Astrocyte (in vitro differentiated cells and primary cell): Measurements from ENCODE around the gene PLEKHA1. TPM values are rescaled to one million over a fixed set of nuclear protein-coding genes. Genes with fewer than 3 reads are reported as not detected.

Experiments
- DNase-seq: peaks from one replicate; pipeline ENCODE4 v3.0.0-alpha.2; 2010; ENCODE audit warnings: low read depth
- FAIRE-seq: peaks from 2 replicates; lab custom pipeline; 2011; peaks lifted over from hg19 to GRCh38; lab: Jason Lieb, UNC
- H2AFZ ChIP-seq: 2 replicates; pipeline ENCODE4 v1.6.0; 2012; ENCODE audit warnings: low read depth, low read length, inconsistent platforms
- H3K27ac ChIP-seq: 2 replicates; pipeline ENCODE4 v1.5.1; 2011; ENCODE audit warnings: low read depth, low read length, inconsistent platforms
- H3K27me3 ChIP-seq: 2 replicates; pipeline ENCODE4 v1.6.0; 2011; ENCODE audit warnings: low read length, inconsistent platforms; ENCODE audit not compliant: insufficient read depth
- H3K36me3 ChIP-seq: 2 replicates; pipeline ENCODE4 v1.5.1; 2011; ENCODE audit warnings: low read length, inconsistent platforms; ENCODE audit not compliant: insufficient read depth
- H3K4me1 ChIP-seq: 2 replicates; pipeline ENCODE4 v1.5.1; 2011; ENCODE audit warnings: low read length, inconsistent platforms; ENCODE audit not compliant: insufficient read depth
- H3K4me2 ChIP-seq: 2 replicates; pipeline ENCODE4 v1.6.0; 2012; ENCODE audit warnings: low read length, inconsistent platforms
- H3K4me3 ChIP-seq: 2 replicates; pipeline ENCODE4 v1.5.1; 2011; ENCODE audit warnings: low read depth, mild to moderate bottlenecking, low read length, inconsistent platforms; ENCODE audit not compliant: insufficient read depth
- H3K79me2 ChIP-seq: 2 replicates; pipeline ENCODE4 v1.6.0; 2012; ENCODE audit warnings: mild to moderate bottlenecking, low read length, inconsistent platforms; ENCODE audit not compliant: insufficient read depth
- H3K9ac ChIP-seq: 2 replicates; pipeline ENCODE4 v1.6.0; 2012; ENCODE audit warnings: mild to moderate bottlenecking, low read length, inconsistent platforms
- H3K9me3 ChIP-seq: 2 replicates; pipeline ENCODE4 v1.5.1; 2012; ENCODE audit warnings: low read depth, mild to moderate bottlenecking, low read length, inconsistent platforms; ENCODE audit not compliant: insufficient read depth
- H4K20me1 ChIP-seq: 2 replicates; pipeline ENCODE4 v1.6.0; 2012; ENCODE audit warnings: low read length, inconsistent platforms; ENCODE audit not compliant: insufficient read depth
- H3K27ac Mint-ChIP-seq: one replicate; pipeline ENCODE4 v1.8.0; 2021; ENCODE audit warnings: mild to moderate bottlenecking, mixed read lengths; ENCODE audit not compliant: unreplicated experiment
- H3K27me3 Mint-ChIP-seq: one replicate; pipeline ENCODE4 v1.8.0; 2021; ENCODE audit warnings: low read depth, mixed read lengths; ENCODE audit not compliant: unreplicated experiment
- H3K36me3 Mint-ChIP-seq: one replicate; pipeline ENCODE4 v1.8.0; 2021; ENCODE audit warnings: low read depth, mixed read lengths; ENCODE audit not compliant: unreplicated experiment
- H3K4me1 Mint-ChIP-seq: one replicate; pipeline ENCODE4 v1.8.0; 2021; ENCODE audit warnings: low read depth, mixed read lengths; ENCODE audit not compliant: unreplicated experiment
- H3K4me3 Mint-ChIP-seq: one replicate; pipeline ENCODE4 v1.8.0; 2021; ENCODE audit warnings: mild to moderate bottlenecking, moderate library complexity, mixed read lengths; ENCODE audit not compliant: unreplicated experiment
- H3K9me3 Mint-ChIP-seq: one replicate; pipeline ENCODE4 v1.8.0; 2021; ENCODE audit warnings: mild to moderate bottlenecking, mixed read lengths; ENCODE audit not compliant: unreplicated experiment
- EZH2 ChIP-seq: IDR thresholded peaks from 2 replicates; pipeline ENCODE4 v1.6.1; 2012; ENCODE audit warnings: mild to moderate bottlenecking, low read length, inconsistent platforms; ENCODE audit not compliant: insufficient read depth
- total RNA-seq: library from RNA; stranded (reverse); gene quantifications from 2 replicates; pipeline ENCODE4 v1.2.1, GENCODE V29; 2021
- TF ChIP-seq, protein P1 (sequence below): IDR thresholded peaks from 2 replicates; pipeline ENCODE4 v1.5.1; 2011; ENCODE audit warnings: low read depth, mild to moderate bottlenecking, inconsistent platforms, low read length, moderate library complexity; ENCODE audit not compliant: insufficient read depth

Gene PLEKHA1
- total RNA-seq, 1 donor from 2014 or later = 31.7 TPM

DNA sequence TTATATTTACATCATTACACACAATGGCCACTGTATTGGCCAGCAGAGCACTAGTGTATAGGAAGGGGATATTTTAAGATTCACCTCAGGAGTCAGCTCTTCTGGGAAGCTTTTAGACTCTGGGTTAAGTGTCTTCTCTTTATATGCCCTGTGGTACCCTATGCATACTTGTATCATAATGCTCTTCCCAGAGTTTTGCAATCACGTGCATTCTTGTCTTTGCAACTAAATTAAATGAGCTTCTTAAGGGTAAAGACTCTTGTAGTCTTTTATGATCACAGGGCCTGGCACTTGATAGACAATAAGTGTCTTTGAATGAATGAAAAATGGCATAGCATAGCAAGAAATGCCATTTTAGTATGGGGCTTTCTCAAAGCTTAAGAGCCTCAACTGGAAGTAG, 44.5 kb downstream of the PLEKHA1 start:
- Mint-ChIP-seq H3K27me3 (no peaks in the 10 kb centered on the region), H3K4me3 (no peak overlapping the region), H3K36me3 (peaks cover 2% of the 10 kb centered on the region), H3K9me3 (no peaks in the 10 kb centered on the region), H3K27ac (no peak overlapping the region), H3K4me1 (peaks cover 6% of the 10 kb centered on the region)
- H4K20me1 ChIP-seq = no peaks in the 10 kb centered on the region
- TF ChIP-seq, protein P1, sequence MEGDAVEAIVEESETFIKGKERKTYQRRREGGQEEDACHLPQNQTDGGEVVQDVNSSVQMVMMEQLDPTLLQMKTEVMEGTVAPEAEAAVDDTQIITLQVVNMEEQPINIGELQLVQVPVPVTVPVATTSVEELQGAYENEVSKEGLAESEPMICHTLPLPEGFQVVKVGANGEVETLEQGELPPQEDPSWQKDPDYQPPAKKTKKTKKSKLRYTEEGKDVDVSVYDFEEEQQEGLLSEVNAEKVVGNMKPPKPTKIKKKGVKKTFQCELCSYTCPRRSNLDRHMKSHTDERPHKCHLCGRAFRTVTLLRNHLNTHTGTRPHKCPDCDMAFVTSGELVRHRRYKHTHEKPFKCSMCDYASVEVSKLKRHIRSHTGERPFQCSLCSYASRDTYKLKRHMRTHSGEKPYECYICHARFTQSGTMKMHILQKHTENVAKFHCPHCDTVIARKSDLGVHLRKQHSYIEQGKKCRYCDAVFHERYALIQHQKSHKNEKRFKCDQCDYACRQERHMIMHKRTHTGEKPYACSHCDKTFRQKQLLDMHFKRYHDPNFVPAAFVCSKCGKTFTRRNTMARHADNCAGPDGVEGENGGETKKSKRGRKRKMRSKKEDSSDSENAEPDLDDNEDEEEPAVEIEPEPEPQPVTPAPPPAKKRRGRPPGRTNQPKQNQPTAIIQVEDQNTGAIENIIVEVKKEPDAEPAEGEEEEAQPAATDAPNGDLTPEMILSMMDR = no peak
- TF ChIP-seq EZH2 = no peak
- DNase-seq (no peak), FAIRE-seq (no peak)
- no peaks in the 10 kb centered on the region for H3K79me2 ChIP-seq
- H3K36me3 ChIP-seq = peaks cover 3% of the 10 kb centered on the region
- H3K27me3 ChIP-seq = no peaks in the 10 kb centered on the region
- no peak overlapping the region for H3K9ac ChIP-seq
- no peak overlapping the region for H3K27ac ChIP-seq
- no peak overlapping the region for H3K4me2 ChIP-seq
- peaks cover 3% of the 10 kb centered on the region for H3K4me1 ChIP-seq
- H2AFZ ChIP-seq = no peak overlapping the region
- H3K9me3 ChIP-seq = no peaks in the 10 kb centered on the region
- no peak overlapping the region for H3K4me3 ChIP-seq

DNA sequence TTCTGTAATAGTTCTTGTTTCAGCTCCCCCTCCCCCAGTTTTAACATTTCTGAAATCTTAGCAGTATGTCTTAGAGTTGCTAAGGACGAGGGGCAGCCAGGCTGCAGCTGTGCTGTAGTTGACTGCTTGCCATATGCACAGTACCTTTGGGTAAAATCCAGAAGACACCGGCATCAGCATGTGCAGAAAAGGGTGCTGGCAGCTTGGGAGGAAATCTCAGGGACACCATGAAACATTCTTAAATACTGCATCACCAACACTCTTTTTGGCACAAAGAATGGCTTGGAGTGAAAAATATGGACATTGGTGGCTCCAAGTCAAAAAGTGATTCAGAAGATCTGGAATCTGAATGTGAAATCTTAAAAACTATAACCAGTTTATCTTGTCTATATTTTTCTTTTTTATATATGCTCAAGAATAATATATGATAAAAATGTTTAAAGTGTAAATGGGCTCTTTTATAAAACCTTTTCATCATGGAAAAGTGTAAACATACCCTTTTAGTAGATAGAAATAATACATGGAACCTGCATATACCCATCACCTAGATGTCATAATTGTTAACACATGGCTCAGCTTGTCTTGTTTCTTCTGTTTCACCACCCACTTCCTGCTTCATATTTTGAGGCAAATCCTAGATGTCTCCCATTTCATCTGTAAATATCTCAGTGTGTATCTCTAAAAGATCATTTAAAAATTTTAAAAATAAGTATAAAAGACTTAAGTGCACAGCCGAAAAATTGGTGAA, 45.5 kb downstream of the PLEKHA1 start:
- Histone ChIP-seq H3K4me2 (no peak overlapping the region), H3K79me2 (no peaks in the 10 kb centered on the region), H3K9ac (no peak overlapping the region), H2AFZ (no peak overlapping the region), H3K36me3 (peaks cover 3% of the 10 kb centered on the region), H3K27me3 (no peaks in the 10 kb centered on the region), H3K27ac (no peak overlapping the region), H3K4me3 (no peak overlapping the region), H3K9me3 (no peaks in the 10 kb centered on the region), H4K20me1 (no peaks in the 10 kb centered on the region), H3K4me1 (peaks cover 3% of the 10 kb centered on the region)
- no peaks in the 10 kb centered on the region for H3K9me3 Mint-ChIP-seq
- peaks cover 6% of the 10 kb centered on the region for H3K4me1 Mint-ChIP-seq
- DNase-seq (peak; percentile 78), FAIRE-seq (peak; percentile 81)
- peaks cover 2% of the 10 kb centered on the region for H3K36me3 Mint-ChIP-seq
- H3K4me3 Mint-ChIP-seq = no peak overlapping the region
- TF ChIP-seq, protein P1 = no peak
- no peak for TF ChIP-seq EZH2
- H3K27ac Mint-ChIP-seq = no peak overlapping the region
- H3K27me3 Mint-ChIP-seq = no peaks in the 10 kb centered on the region

DNA sequence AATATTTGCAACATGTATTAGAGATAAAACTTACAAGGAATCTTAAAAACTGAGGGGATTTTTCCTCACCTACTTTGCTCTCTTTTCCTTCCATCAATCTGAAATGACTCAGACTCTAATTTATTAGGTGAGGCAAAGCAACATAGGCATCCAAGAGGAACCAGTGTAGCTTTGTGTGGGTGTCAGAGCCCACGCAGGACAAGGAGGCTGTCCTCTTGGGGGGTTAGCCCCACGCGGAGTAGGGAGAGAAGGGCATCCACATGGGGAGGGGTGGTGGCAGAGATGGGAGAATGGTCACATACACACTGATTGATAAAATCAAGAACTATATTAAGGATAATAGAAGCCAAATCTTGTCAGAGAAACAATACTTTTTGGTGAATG, 46.1 kb downstream of the PLEKHA1 start:
- Mint-ChIP-seq H3K27ac (no peak overlapping the region), H3K4me1 (peaks cover 6% of the 10 kb centered on the region), H3K9me3 (no peaks in the 10 kb centered on the region), H3K36me3 (peaks cover 2% of the 10 kb centered on the region), H3K4me3 (no peak overlapping the region), H3K27me3 (no peaks in the 10 kb centered on the region)
- Histone ChIP-seq H3K79me2 (no peaks in the 10 kb centered on the region), H3K27ac (no peak overlapping the region), H4K20me1 (no peaks in the 10 kb centered on the region), H3K27me3 (no peaks in the 10 kb centered on the region), H3K4me1 (peaks cover 3% of the 10 kb centered on the region), H3K36me3 (peaks cover 3% of the 10 kb centered on the region), H3K9me3 (no peaks in the 10 kb centered on the region), H2AFZ (no peak overlapping the region), H3K4me2 (no peak overlapping the region), H3K4me3 (no peak overlapping the region), H3K9ac (no peak overlapping the region)
- FAIRE-seq (no peak), DNase-seq (no peak)
- TF ChIP-seq, protein P1 = no peak
